GM12878 (cell line): ENCODE results near the gene VTI1A. TPM values are rescaled to one million over a fixed set of nuclear protein-coding genes. Genes with fewer than 3 reads are reported as not detected.

Source experiments
- ATAC-seq: fragments of 200-7000 bp; cut with Tn5 transposase; 3 replicates; pipeline ENCODE4 v1.9.1; 2020; ENCODE audit warnings: mild to moderate bottlenecking, moderate library complexity
- BruUV-seq: library from RNA; stranded (reverse); fragments of 400-500 nt; replicated peaks from 2 replicates; lab custom pipeline; 2021; lab: Mats Ljungman, UMichigan
- CTCF ChIA-PET: fragments of 300-600 bp; sonication (Branson Sonifier 250); formaldehyde crosslinking; extraction: SDS; loops from one replicate; lab custom pipeline; 2021; ENCODE audit warnings: inconsistent platforms; lab: Yijun Ruan, JAX
- POLR2A ChIA-PET: fragments of 350-600 bp; formaldehyde crosslinking; extraction: SDS; loops from one replicate; lab custom pipeline; 2021; ENCODE audit warnings: inconsistent platforms; lab: Charles Lee
- RAD21 ChIA-PET: fragments of 300-600 bp; sonication (Branson Sonifier 250); formaldehyde crosslinking; loops from one replicate; lab custom pipeline; 2023; ENCODE audit warnings: antibody characterized with exemption; ENCODE audit not compliant: unreplicated experiment; lab: Charles Lee
- SMC1A ChIA-PET: fragments of 300-600 bp; sonication (Branson Sonifier 250); formaldehyde crosslinking; loops from one replicate; lab custom pipeline; 2023; ENCODE audit not compliant: unreplicated experiment, uncharacterized antibody; lab: Charles Lee
- DNase-seq: peaks from one replicate; pipeline ENCODE4 v3.0.0-alpha.2; 2011; ENCODE audit warnings: low read depth, low spot score
- FAIRE-seq: peaks from 3 replicates; lab custom pipeline; 2011; peaks lifted over from hg19 to GRCh38; lab: Jason Lieb, UNC
- H2AFZ ChIP-seq: 2 replicates; pipeline ENCODE4 v1.6.0; 2011; ENCODE audit warnings: low read depth, low read length, control low read depth; ENCODE audit not compliant: control insufficient read depth
- H3K27ac ChIP-seq: 2 replicates; pipeline ENCODE4 v1.5.1; 2011; ENCODE audit warnings: control low read depth; ENCODE audit not compliant: control insufficient read depth, insufficient read depth
- H3K27me3 ChIP-seq, 2 experiments: replicated peaks in 1 of 2; 2 replicates each; pipeline versions ENCODE4 v1.6.0 to v1.6.1; 2011; ENCODE audit warnings: low read length in 1 of 2; ENCODE audit not compliant: control insufficient read depth in 2 of 2, insufficient read depth in 2 of 2
- H3K36me3 ChIP-seq, 2 experiments: 2 replicates each; pipeline ENCODE4 v1.5.1; 2011; ENCODE audit warnings: low read length in 1 of 2; ENCODE audit not compliant: control insufficient read depth in 2 of 2, insufficient read depth in 2 of 2
- H3K4me1 ChIP-seq: 2 replicates; pipeline ENCODE4 v1.6.1; 2011; ENCODE audit warnings: mild to moderate bottlenecking, low read length, moderate library complexity, mixed read lengths; ENCODE audit not compliant: control insufficient read depth, insufficient read depth
- H3K4me2 ChIP-seq: 2 replicates; pipeline ENCODE4 v1.6.0; 2011; ENCODE audit warnings: control low read depth; ENCODE audit not compliant: control insufficient read depth, insufficient read depth
- H3K4me3 ChIP-seq: fragments of 200-600 bp; sonication (generic); 2 replicates; pipeline ENCODE4 v1.5.1; 2016
- H3K79me2 ChIP-seq: 2 replicates; pipeline ENCODE4 v1.6.0; 2011; ENCODE audit warnings: low read length; ENCODE audit not compliant: control insufficient read depth, insufficient read depth
- H3K9ac ChIP-seq: 2 replicates; pipeline ENCODE4 v1.8.0; 2011; ENCODE audit warnings: low read length, control low read depth, mixed read lengths; ENCODE audit not compliant: control insufficient read depth, insufficient read depth
- H3K9me3 ChIP-seq: replicated peaks from 3 replicates; pipeline ENCODE4 v1.5.1; 2011; ENCODE audit warnings: mild to moderate bottlenecking, low read length; ENCODE audit not compliant: control insufficient read depth, insufficient read depth
- H4K20me1 ChIP-seq: 2 replicates; pipeline ENCODE4 v1.6.0; 2011; ENCODE audit not compliant: control insufficient read depth, insufficient read depth
- BMI1 ChIP-seq: fragments of 450-650 bp; IDR thresholded peaks from 2 replicates; pipeline ENCODE4 v1.6.1; 2016; ENCODE audit warnings: mild to moderate bottlenecking, moderate library complexity, borderline replicate concordance
- CHD1 ChIP-seq: IDR thresholded peaks from 2 replicates; pipeline ENCODE4 v1.6.1; 2012; ENCODE audit warnings: low read depth, low read length, improper control_type of control experiment
- CHD4 ChIP-seq: fragments of 200-600 bp; sonication (generic); IDR thresholded peaks from 2 replicates; pipeline ENCODE4 v1.6.1; 2016; ENCODE audit warnings: mild to moderate bottlenecking
- EGR1 ChIP-seq, 2 experiments: IDR thresholded peaks; 1 replicate in 1 of 2; 2 replicates in 1 of 2; pipeline ENCODE4 v1.6.1; 2011 to 2012; ENCODE audit warnings: low read depth in 2 of 2, low read length in 2 of 2, borderline replicate concordance in 1 of 2, mild to moderate bottlenecking in 1 of 2, moderate library complexity in 1 of 2
- IKZF1 ChIP-seq: fragments of 450-650 bp; conservative IDR thresholded peaks from 2 replicates; pipeline ENCODE4 v1.6.1; 2017; ENCODE audit warnings: antibody characterized with exemption, mild to moderate bottlenecking
- JUND ChIP-seq: IDR thresholded peaks from 2 replicates; pipeline ENCODE4 v1.6.1; 2012; ENCODE audit warnings: low read depth, mild to moderate bottlenecking, low read length, improper control_type of control experiment, moderate library complexity
- LARP7 ChIP-seq: fragments of 450-650 bp; IDR thresholded peaks from 2 replicates; pipeline ENCODE4 v1.6.1; 2017; ENCODE audit warnings: mild to moderate bottlenecking
- MAX ChIP-seq: IDR thresholded peaks from 2 replicates; pipeline ENCODE4 v1.6.1; 2012; ENCODE audit warnings: low read depth, low read length, improper control_type of control experiment
- MEF2A ChIP-seq: IDR thresholded peaks from 2 replicates; pipeline ENCODE4 v1.6.1; 2011; ENCODE audit warnings: low read depth, mild to moderate bottlenecking, low read length, moderate library complexity; ENCODE audit not compliant: insufficient read depth
- NR2F1 ChIP-seq: fragments of 450-650 bp; conservative IDR thresholded peaks from 2 replicates; pipeline ENCODE4 v1.6.1; 2017; ENCODE audit warnings: mild to moderate bottlenecking
- PBX3 ChIP-seq: IDR thresholded peaks from 2 replicates; pipeline ENCODE4 v1.6.1; 2011; ENCODE audit warnings: mild to moderate bottlenecking, low read depth, low read length, moderate library complexity; ENCODE audit not compliant: insufficient replicate concordance
- PKNOX1 ChIP-seq: fragments of 450-650 bp; IDR thresholded peaks from 2 replicates; pipeline ENCODE4 v1.6.1; 2016; ENCODE audit warnings: mild to moderate bottlenecking
- POLR2AphosphoS5 ChIP-seq: IDR thresholded peaks from 2 replicates; pipeline ENCODE4 v1.6.1; 2011; ENCODE audit warnings: mild to moderate bottlenecking, low read length, inconsistent platforms
- RAD21 ChIP-seq: IDR thresholded peaks from 2 replicates; pipeline ENCODE4 v1.6.1; 2011; ENCODE audit warnings: mild to moderate bottlenecking, low read depth, low read length, moderate library complexity; ENCODE audit not compliant: insufficient read depth
- RAD51 ChIP-seq: fragments of 450-650 bp; IDR thresholded peaks from 2 replicates; pipeline ENCODE4 v1.6.1; 2016; ENCODE audit warnings: moderate library complexity, mild to moderate bottlenecking, inconsistent platforms
- RUNX3 ChIP-seq: IDR thresholded peaks from 2 replicates; pipeline ENCODE4 v1.6.1; 2012; ENCODE audit warnings: low read length, inconsistent platforms
- SMAD5 ChIP-seq: IDR thresholded peaks from 2 replicates; pipeline ENCODE4 v1.6.1; 2016; ENCODE audit warnings: antibody characterized with exemption, low read depth
- SMARCA5 ChIP-seq: fragments of 450-650 bp; IDR thresholded peaks from 2 replicates; pipeline ENCODE4 v1.6.1; 2017; ENCODE audit warnings: mild to moderate bottlenecking
- TAF1 ChIP-seq: IDR thresholded peaks from 2 replicates; pipeline ENCODE4 v1.6.1; 2011; ENCODE audit warnings: mild to moderate bottlenecking, low read depth, low read length, borderline replicate concordance
- WGBS: methylation state at CpG from one replicate; pipeline ENCODE4 v1.1.6; 2016; ENCODE audit warnings: low lambda C conversion rate; ENCODE audit not compliant: insufficient replicate concordance, insufficient coverage; ENCODE audit errors: missing lambda C conversion rate; 5-methylcytosine and 5-hydroxymethylcytosine counted together
- in situ Hi-C: fragments of 300-500 bp; cut with MboI; formaldehyde crosslinking; loops from 9 replicates; pipeline ENCODE4 v1.14.3; 2018; ENCODE audit warnings: mixed read lengths
- intact Hi-C: fragments of 100-400 bp; cut with micrococcal nuclease; formaldehyde crosslinking; loops from one replicate; pipeline ENCODE4 v1.14.2; 2022; ENCODE audit not compliant: unreplicated experiment
- polyA plus RNA-seq, 11 experiments: library from polyadenylated mRNA; depleted of rRNA in 4 of 11; unstranded in 6 of 11; stranded (reverse) in 5 of 11; fragments of >200 nt; fragmentation: Nextera tagmentation in 4 of 11; fragmentation: Illumina TruSeq in 1 of 11; extraction: Ambion mirVana in 4 of 11; extraction: Trizol in 1 of 11; gene quantifications; 1 replicate in 1 of 11; 2 replicates in 10 of 11; pipeline versions ENCODE4 v1.2.1 to v1.2.3, GENCODE V29; 2011 to 2016; ENCODE audit warnings: inconsistent platforms in 2 of 11, missing spikeins in 2 of 11, low read depth in 1 of 11
- total RNA-seq, 4 experiments: library from RNA; depleted of rRNA in 3 of 4; stranded (reverse); fragments of >200 nt in 3 of 4; fragmentation: Illumina TruSeq in 1 of 4; extraction: Trizol in 1 of 4; gene quantifications; 2 replicates each; pipeline versions ENCODE4 v1.2.1 to v1.2.3, GENCODE V29; 2013 to 2021

VTI1A gene
- total and polyA plus RNA-seq, 10 of the 15 experiments (the other 5 are each of a cell fraction or from before 2014, with no cell fraction given) = 12.4 to 43.2 (median 27.5) TPM

GRCh38 chr10:112526139-112526538 is 79.1 kb downstream of the VTI1A start (continued):
- TF ChIP-seq RUNX3 = peak; percentile 42

- CTCF ChIA-PET = interaction anchor here (0.7 to 1.3 kb wide), 5 partner anchors 8 to 92 kb away, joined by 3 to 4 read pairs (median 3); no protein-coding TSS in a partner anchor
- BruUV-seq = no TSS peak
- no peak overlapping the region for H3K4me3 ChIP-seq
- no peaks in the 10 kb centered on the region; a peak in 1 of 4 replicates for H3K36me3 ChIP-seq
- no peak for TF ChIP-seq TAF1
- no peak for TF ChIP-seq CHD1
- no peak for TF ChIP-seq JUND
- TF ChIP-seq LARP7 = no peak
- no peak for TF ChIP-seq RAD51
- no peak for TF ChIP-seq SMAD5
- TF ChIP-seq IKZF1 = no peak
- TF ChIP-seq PBX3 = no peak
- TF ChIP-seq MAX = no peak
- no peak for TF ChIP-seq MEF2A
- TF ChIP-seq PKNOX1 = no peak
- TF ChIP-seq BMI1 = no peak
- no peak for TF ChIP-seq NR2F1
- TF ChIP-seq CHD4 = no peak
- TF ChIP-seq RAD21 = no peak
- no peak for TF ChIP-seq SMARCA5
- no peak for TF ChIP-seq POLR2AphosphoS5
- no peak for TF ChIP-seq EGR1 (IDR thresholded peaks at IDR 0.05; ENCODE audit: borderline replicate concordance in 1 of 2, low read depth in 2 of 2, low read length in 2 of 2)
- TF ChIP-seq, all 136 proteins: peak for 0
- Histone ChIP-seq H4K20me1 (no peaks in the 10 kb centered on the region), H3K4me2 (no peak overlapping the region), H3K27me3 (no peaks in the 10 kb centered on the region), H3K79me2 (no peaks in the 10 kb centered on the region), H3K4me1 (peaks cover 8% of the 10 kb centered on the region), H3K9ac (no peak overlapping the region), H2AFZ (no peak overlapping the region), H3K27ac (no peak overlapping the region), H3K9me3 (peaks cover 5% of the 10 kb centered on the region)
- WGBS = 97% methylated on average over 10 of the region's 10 CpGs
- no peak for FAIRE-seq
- SMC1A ChIA-PET = interaction anchor here (0.9 to 1.7 kb wide), 8 partner anchors 8 to 460 kb away, joined by 3 to 8 read pairs (median 4); no protein-coding TSS in a partner anchor
- RAD21 ChIA-PET = no interaction called here
- intact Hi-C loops (no loop called here), in situ Hi-C loops (no loop called here)
- no peak for ATAC-seq
- POLR2A ChIA-PET = no interaction called here
- no peak for DNase-seq
These were observed 79.9 kb downstream of the VTI1A start for GRCh38 chr10:112526906-112527305.
